K562 (cell line): ENCODE measurements around the gene INSIG1. TPM values are rescaled to one million over a fixed set of nuclear protein-coding genes. Genes with fewer than 3 reads are reported as not detected.

Experiments used
- ATAC-seq: fragments of 200-7000 bp; cut with Tn5 transposase; 3 replicates; pipeline ENCODE4 v1.9.1; 2020; ENCODE audit warnings: moderate library complexity
- BruUV-seq: library from RNA; stranded (reverse); fragments of 400-500 nt; replicated peaks from 2 replicates; lab custom pipeline; 2021; lab: Mats Ljungman, UMichigan
- CTCF ChIA-PET: fragments of 300-600 bp; formaldehyde crosslinking; extraction: SDS; loops from one replicate; lab custom pipeline; 2021; ENCODE audit warnings: low intra/inter-chr PET ratio; lab: Yijun Ruan, JAX
- POLR2A ChIA-PET: fragments of 300-600, 350-650 bp; sonication (Branson Sonifier 250); formaldehyde crosslinking; extraction: SDS; loops from one replicate; lab custom pipeline; 2021; ENCODE audit warnings: antibody characterized with exemption, inconsistent platforms; lab: Yijun Ruan, JAX
- DNase-seq, 4 experiments: peaks; one replicate each; pipeline versions ENCODE4 v3.0.0 to v3.0.0-alpha.2; 2011 to 2018; ENCODE audit warnings: low spot score in 3 of 4, mixed read lengths in 3 of 4; ENCODE audit errors: extremely low read depth in 1 of 4
- FAIRE-seq: peaks from 2 replicates; lab custom pipeline; 2011; peaks lifted over from hg19 to GRCh38; lab: Jason Lieb, UNC
- H2AFZ ChIP-seq: 2 replicates; pipeline ENCODE4 v1.6.0; 2011; ENCODE audit warnings: low read depth, low read length, control low read depth, inconsistent platforms
- H3K27ac ChIP-seq: fragments of 200-600 bp; 3 replicates; pipeline ENCODE4 v1.8.0; 2011; ENCODE audit warnings: low read depth, mild to moderate bottlenecking, control low read depth, inconsistent platforms, low read length, moderate library complexity, mixed read lengths; ENCODE audit errors: extremely low read depth
- H3K27me3 ChIP-seq, 2 experiments: fragments of 300-600 bp in 1 of 2; 2 replicates in 1 of 2; 3 replicates in 1 of 2; pipeline versions ENCODE4 v1.6.0 to v1.8.0; 2011; ENCODE audit warnings: inconsistent platforms in 2 of 2, low read length in 2 of 2, mild to moderate bottlenecking in 1 of 2, mixed read lengths in 1 of 2, moderate library complexity in 1 of 2; ENCODE audit not compliant: control insufficient read depth in 2 of 2, insufficient read depth in 2 of 2
- H3K36me3 ChIP-seq: fragments of 300-600 bp; 3 replicates; pipeline ENCODE4 v1.8.0; 2011; ENCODE audit warnings: mild to moderate bottlenecking, low read length, inconsistent platforms; ENCODE audit not compliant: control insufficient read depth, insufficient read depth
- H3K4me1 ChIP-seq, 2 experiments: fragments of 200-600 bp in 1 of 2; replicated peaks in 1 of 2; 2 replicates in 1 of 2; 3 replicates in 1 of 2; pipeline versions ENCODE4 v1.5.1 to v1.8.0; 2011; ENCODE audit warnings: inconsistent platforms in 2 of 2, low read length in 2 of 2, mild to moderate bottlenecking in 1 of 2, mixed read lengths in 1 of 2, moderate library complexity in 1 of 2; ENCODE audit not compliant: control insufficient read depth in 2 of 2, insufficient read depth in 2 of 2
- H3K4me2 ChIP-seq: 2 replicates; pipeline ENCODE4 v1.6.1; 2011; ENCODE audit warnings: low read length, control low read depth, inconsistent platforms, mixed read lengths; ENCODE audit not compliant: insufficient read depth
- H3K4me3 ChIP-seq: fragments of 200-600 bp; sonication (generic), shearing (Covaris generic); 2 replicates; pipeline ENCODE4 v1.5.1; 2016; ENCODE audit warnings: control low read depth, inconsistent platforms
- H3K79me2 ChIP-seq: fragments of 200-600 bp; 3 replicates; pipeline ENCODE4 v1.8.0; 2011; ENCODE audit warnings: low read length, inconsistent platforms; ENCODE audit not compliant: control insufficient read depth, insufficient read depth
- H3K9ac ChIP-seq, 2 experiments: 2 replicates each; pipeline versions ENCODE4 v1.6.0 to v1.6.1; 2011; ENCODE audit warnings: low read depth in 2 of 2, low read length in 2 of 2, control low read depth in 1 of 2, inconsistent platforms in 1 of 2, mild to moderate bottlenecking in 1 of 2, mixed read lengths in 1 of 2; ENCODE audit not compliant: insufficient read depth in 1 of 2
- H3K9me1 ChIP-seq: one replicate; pipeline ENCODE4 v1.6.0; 2011; ENCODE audit warnings: inconsistent platforms, mild to moderate bottlenecking, low read length, moderate library complexity; ENCODE audit not compliant: control insufficient read depth, insufficient read depth
- H3K9me3 ChIP-seq: replicated peaks from 2 replicates; pipeline ENCODE4 v1.5.1; 2011; ENCODE audit warnings: low read depth, low read length, inconsistent platforms; ENCODE audit not compliant: control insufficient read depth, insufficient read depth
- H4K20me1 ChIP-seq: replicated peaks from 2 replicates; pipeline ENCODE4 v1.6.1; 2011; ENCODE audit warnings: low read length, inconsistent platforms, mixed read lengths; ENCODE audit not compliant: control insufficient read depth, insufficient read depth
- ASH1L ChIP-seq: fragments of 450-650 bp; IDR thresholded peaks from 2 replicates; pipeline ENCODE4 v1.6.1; 2018; ENCODE audit warnings: borderline replicate concordance, mild to moderate bottlenecking, low read depth; ENCODE audit not compliant: partially characterized antibody
- E2F5 ChIP-seq: sonication (generic); formaldehyde crosslinking; IDR thresholded peaks from 2 replicates; pipeline ENCODE4 v1.8.0; 2022; ENCODE audit warnings: mild to moderate bottlenecking, missing genetic modification reagents
- ETS1 ChIP-seq: conservative IDR thresholded peaks from 2 replicates; pipeline ENCODE4 v1.6.1; 2011; ENCODE audit warnings: low read depth, mild to moderate bottlenecking, low read length; ENCODE audit not compliant: control insufficient read depth
- HIVEP1 ChIP-seq: fragments of 250-450 bp; sonication (Bioruptor Pico); IDR thresholded peaks from 2 replicates; pipeline ENCODE4 v1.4.0; 2020; ENCODE audit warnings: mild to moderate bottlenecking
- MIER1 ChIP-seq: fragments of 450-650 bp; IDR thresholded peaks from 2 replicates; pipeline ENCODE4 v1.6.1; 2016; ENCODE audit warnings: antibody characterized with exemption, mild to moderate bottlenecking, low read depth
- NBN ChIP-seq: fragments of 450-650 bp; IDR thresholded peaks from 2 replicates; pipeline ENCODE4 v1.6.1; 2016; ENCODE audit warnings: low read depth, mild to moderate bottlenecking
- NELFE ChIP-seq: IDR thresholded peaks from 2 replicates; pipeline ENCODE4 v1.6.1; 2011; ENCODE audit warnings: mild to moderate bottlenecking; ENCODE audit not compliant: insufficient read depth, insufficient read length
- NEUROD1 ChIP-seq: fragments of 150-350 bp; IDR thresholded peaks from 2 replicates; pipeline ENCODE4 v1.6.1; 2014; ENCODE audit warnings: borderline replicate concordance, low read length, low read depth; ENCODE audit not compliant: partially characterized antibody
- NFRKB ChIP-seq: fragments of 450-650 bp; IDR thresholded peaks from 2 replicates; pipeline ENCODE4 v1.6.1; 2016; ENCODE audit warnings: low read depth
- PHTF2 ChIP-seq: fragments of 250-450 bp; sonication (Bioruptor Pico); IDR thresholded peaks from 2 replicates; pipeline ENCODE4 v1.5.0; 2021; ENCODE audit warnings: mild to moderate bottlenecking
- SETDB1 ChIP-seq: IDR thresholded peaks from one replicate; pipeline ENCODE4 v1.6.1; 2012; ENCODE audit warnings: low read length, control low read depth, inconsistent platforms
- SMARCB1 ChIP-seq: IDR thresholded peaks from 2 replicates; pipeline ENCODE4 v1.6.1; 2011; ENCODE audit warnings: improper control_type of control experiment, low read depth; ENCODE audit not compliant: insufficient read length
- SREBF1 ChIP-seq: fragments of 150-350 bp; IDR thresholded peaks from 2 replicates; pipeline ENCODE4 v1.6.1; 2014; ENCODE audit warnings: antibody characterized with exemption, low read depth, low read length, borderline replicate concordance
- ZFP91 ChIP-seq: sonication (generic); formaldehyde crosslinking; IDR thresholded peaks from 2 replicates; pipeline ENCODE4 v1.8.0; 2022; ENCODE audit warnings: mild to moderate bottlenecking, missing genetic modification reagents
- WGBS: fragments of 100-300 bp; shearing (Covaris generic); methylation state at CpG from one replicate; pipeline ENCODE4 v1.1.6; 2016; ENCODE audit warnings: low coverage, mixed read lengths; ENCODE audit not compliant: insufficient coverage; ENCODE audit errors: missing lambda C conversion rate; 5-methylcytosine and 5-hydroxymethylcytosine counted together
- in situ Hi-C: fragments of 300-500 bp; cut with MboI; formaldehyde crosslinking; loops from 4 replicates; pipeline ENCODE4 v1.15.0; 2018; ENCODE audit warnings: inconsistent platforms, mixed read lengths
- intact Hi-C: fragments of 100-400 bp; cut with micrococcal nuclease; formaldehyde crosslinking; loops from 2 replicates; pipeline ENCODE4 v1.14.2; 2022
- polyA plus RNA-seq, 8 experiments: library from polyadenylated mRNA; depleted of rRNA in 4 of 8; stranded (reverse) in 5 of 8; unstranded in 3 of 8; fragments of >200 nt; fragmentation: Nextera tagmentation in 2 of 8; fragmentation: Illumina TruSeq in 1 of 8; extraction: Ambion mirVana in 2 of 8; extraction: Trizol in 1 of 8; gene quantifications; 2 replicates each; pipeline versions ENCODE4 v1.2.1 to v1.2.3, GENCODE V29; 2011 to 2014; ENCODE audit warnings: inconsistent platforms in 1 of 8, missing spikeins in 1 of 8
- total RNA-seq, 7 experiments: library from RNA; depleted of rRNA in 6 of 7; stranded (reverse); fragments of >200 nt in 6 of 7; fragmentation: Illumina TruSeq in 2 of 7; extraction: Trizol in 2 of 7; gene quantifications; 2 replicates each; pipeline versions ENCODE4 v1.2.1 to v1.2.3, GENCODE V29; 2011 to 2021; ENCODE audit warnings: low replicate concordance in 1 of 7

The INSIG1 gene
- total and polyA plus RNA-seq, 9 of the 15 experiments (the other 6 are each of a cell fraction or from before 2014, with no cell fraction given): 57.1 to 787 (median 238) TPM

GRCh38 chr7:155349601-155350331 lies 52.1 kb downstream of the INSIG1 start (continued):
- TF ChIP-seq ZFP91 (CRISPR knock-in tag): 0 out of 2 replicates have a peak, but pooled peaks have one; percentile 40

DNA sequence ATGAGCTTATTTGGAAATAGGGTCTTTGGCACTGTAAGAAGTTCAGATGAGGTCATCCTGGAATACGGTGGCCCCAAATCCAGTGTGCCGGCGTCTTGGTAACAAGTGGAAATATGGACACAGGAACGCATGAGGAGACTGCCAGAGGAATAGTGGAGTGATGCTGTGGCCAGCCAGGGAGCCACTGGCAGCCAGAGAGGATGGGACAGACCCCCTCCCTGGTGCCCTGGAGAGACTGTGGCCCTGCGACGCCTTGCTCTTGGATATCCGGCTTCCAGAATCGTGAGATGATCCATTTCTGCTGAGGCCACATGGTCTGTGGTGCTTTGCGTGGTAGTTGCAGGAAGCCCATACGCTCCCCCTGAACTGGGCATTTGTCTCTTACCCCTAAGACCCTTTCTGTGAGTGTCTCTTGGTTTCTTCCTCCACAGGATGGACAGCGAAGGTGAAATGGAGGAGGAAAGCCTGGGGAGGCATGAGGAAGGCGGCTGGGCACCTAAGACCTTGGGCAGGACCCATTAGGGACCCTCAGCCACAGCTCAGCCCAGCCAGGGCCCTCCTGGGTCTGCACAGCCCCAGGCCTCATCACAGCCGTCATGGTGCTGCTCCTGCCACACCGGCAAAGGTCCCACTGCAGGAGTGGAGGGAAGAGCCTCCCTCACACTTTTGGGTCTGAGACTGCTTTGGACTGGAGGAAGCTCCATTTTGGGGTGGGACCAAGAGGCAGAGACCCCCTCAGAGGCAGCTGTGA lies 53.6 kb downstream of the INSIG1 start:
- ChIA-PET POLR2A (interaction anchor here (0.7 kb wide), 1 partner anchor 11 kb away, joined by 3 read pairs; no protein-coding TSS in a partner anchor), CTCF (no interaction called here)
- in situ Hi-C loops (no loop called here), intact Hi-C loops (no loop called here)
- Histone ChIP-seq H3K9ac (no peak overlapping the region), H3K4me3 (no peak overlapping the region), H2AFZ (no peak overlapping the region), H3K4me1 (peaks cover 0 to 8% of the 10 kb centered on the region in 2 experiments; a peak in 2 of 5 replicates), H3K9me1 (no peaks in the 10 kb centered on the region), H3K27ac (no peak overlapping the region), H4K20me1 (no peaks in the 10 kb centered on the region), H3K4me2 (no peak overlapping the region), H3K27me3 (peaks cover 22 to 53% of the 10 kb centered on the region in 2 experiments), H3K79me2 (no peaks in the 10 kb centered on the region), H3K9me3 (no peaks in the 10 kb centered on the region), H3K36me3 (no peaks in the 10 kb centered on the region)
- WGBS: 2% methylated on average over 14 of the region's 14 CpGs
- FAIRE-seq (no peak), ATAC-seq (no peak), DNase-seq (no peak)
- BruUV-seq: no TSS peak
- TF ChIP-seq MIER1: no peak
- no peak for TF ChIP-seq SREBF1
- no peak for TF ChIP-seq ETS1
- TF ChIP-seq NEUROD1: no peak
- TF ChIP-seq E2F5 (CRISPR knock-in tag): no peak
- no peak for TF ChIP-seq HIVEP1 (CRISPR knock-in tag)
- TF ChIP-seq SMARCB1: no peak
- no peak for TF ChIP-seq NFRKB
- TF ChIP-seq PHTF2 (CRISPR knock-in tag): no peak
- no peak for TF ChIP-seq NELFE
- no peak for TF ChIP-seq ASH1L
- no peak for TF ChIP-seq NBN
- TF ChIP-seq SETDB1: no peak
